Type B pancreatic cell (in vitro differentiated cells): ENCODE data around the gene ITPRID1. TPM values are rescaled to one million over a fixed set of nuclear protein-coding genes. Genes with fewer than 3 reads are reported as not detected.

ENCODE experiments used
- DNase-seq: peaks from one replicate; pipeline ENCODE4 v3.0.0; 2021; ENCODE audit warnings: mixed read lengths; ENCODE audit not compliant: unreplicated experiment; ENCODE audit errors: extremely low spot score
- H3K27ac Mint-ChIP-seq: 2 replicates; pipeline ENCODE4 v1.8.0; 2021; ENCODE audit warnings: mild to moderate bottlenecking, mixed read lengths
- H3K27me3 Mint-ChIP-seq: 2 replicates; pipeline ENCODE4 v1.8.0; 2021; ENCODE audit warnings: mixed read lengths
- H3K36me3 Mint-ChIP-seq: 2 replicates; pipeline ENCODE4 v1.8.0; 2021; ENCODE audit warnings: mixed read lengths
- H3K4me1 Mint-ChIP-seq: one replicate; pipeline ENCODE4 v1.8.0; 2021; ENCODE audit warnings: mixed read lengths; ENCODE audit not compliant: unreplicated experiment
- H3K4me3 Mint-ChIP-seq: 2 replicates; pipeline ENCODE4 v1.8.0; 2021; ENCODE audit warnings: mild to moderate bottlenecking, mixed read lengths
- H3K9me3 Mint-ChIP-seq: 2 replicates; pipeline ENCODE4 v1.8.0; 2021; ENCODE audit warnings: mixed read lengths
- CTCF ChIP-seq: fragments of 200-600 bp; sonication (generic); conservative IDR thresholded peaks from 2 replicates; pipeline ENCODE4 v1.5.0; 2021; ENCODE audit warnings: antibody characterized with exemption, mild to moderate bottlenecking
- total RNA-seq: library from RNA; stranded (reverse); gene quantifications from 2 replicates; pipeline ENCODE4 v1.2.1, GENCODE V29; 2021; ENCODE audit warnings: low replicate concordance

The ITPRID1 gene
- total RNA-seq, 1 donor from 2014 or later = 0.14 TPM

GRCh38 chr7:31583942-31584341 lies 70.1 kb downstream of the ITPRID1 start:
- Mint-ChIP-seq H3K4me3 (no peak overlapping the region), H3K27ac (no peak overlapping the region), H3K4me1 (no peaks in the 10 kb centered on the region), H3K9me3 (no peaks in the 10 kb centered on the region), H3K27me3 (no peaks in the 10 kb centered on the region), H3K36me3 (no peaks in the 10 kb centered on the region)
- DNase-seq = no peak
- no peak for TF ChIP-seq CTCF

GRCh38 chr7:31595390-31595789 lies 81.5 kb downstream of the ITPRID1 start:
- TF ChIP-seq CTCF = no peak
- Mint-ChIP-seq H3K27me3 (no peaks in the 10 kb centered on the region), H3K27ac (no peak overlapping the region), H3K4me3 (no peak overlapping the region), H3K36me3 (no peaks in the 10 kb centered on the region), H3K4me1 (no peaks in the 10 kb centered on the region), H3K9me3 (no peaks in the 10 kb centered on the region)
- no peak for DNase-seq

- Mint-ChIP-seq H3K27ac (no peak overlapping the region), H3K36me3 (no peaks in the 10 kb centered on the region), H3K9me3 (no peaks in the 10 kb centered on the region), H3K27me3 (peaks cover 15% of the 10 kb centered on the region), H3K4me1 (no peaks in the 10 kb centered on the region), H3K4me3 (no peak overlapping the region)
- no peak for TF ChIP-seq CTCF
- DNase-seq = no peak
Observed at GRCh38 chr7:31602041-31602625, 88.2 kb downstream of the ITPRID1 start.

- Mint-ChIP-seq H3K4me1 (no peaks in the 10 kb centered on the region), H3K27me3 (peaks cover 15% of the 10 kb centered on the region), H3K4me3 (no peak overlapping the region), H3K9me3 (no peaks in the 10 kb centered on the region), H3K36me3 (no peaks in the 10 kb centered on the region), H3K27ac (no peak overlapping the region)
- DNase-seq = no peak
- no peak for TF ChIP-seq CTCF
Observed at GRCh38 chr7:31603046-31603445, 89.2 kb downstream of the ITPRID1 start.

GRCh38 chr7:31613604-31614003 lies 99.7 kb downstream of the ITPRID1 start:
- no peaks in the 10 kb centered on the region for H3K27me3 Mint-ChIP-seq
- no peak overlapping the region for H3K4me3 Mint-ChIP-seq
- H3K27ac Mint-ChIP-seq = no peak overlapping the region
- no peak for TF ChIP-seq CTCF
- H3K4me1 Mint-ChIP-seq = no peaks in the 10 kb centered on the region
- no peaks in the 10 kb centered on the region for H3K36me3 Mint-ChIP-seq
- no peaks in the 10 kb centered on the region for H3K9me3 Mint-ChIP-seq
- DNase-seq = no peak

- Mint-ChIP-seq H3K27me3 (peaks cover 7% of the 10 kb centered on the region), H3K4me1 (peaks cover 4% of the 10 kb centered on the region), H3K27ac (no peak overlapping the region), H3K4me3 (no peak overlapping the region), H3K36me3 (no peaks in the 10 kb centered on the region), H3K9me3 (no peaks in the 10 kb centered on the region)
- TF ChIP-seq CTCF = no peak
- no peak for DNase-seq
Observed at GRCh38 chr7:31633467-31633866, 119.6 kb downstream of the ITPRID1 start.
